DND-41 (cell line): ENCODE data around the gene TPCN1.

Source experiments
- ATAC-seq: fragments of 200-7000 bp; cut with Tn5 transposase; 3 replicates; pipeline ENCODE4 v1.9.1; 2021; ENCODE audit warnings: low read depth; ENCODE audit not compliant: insufficient read depth
- DNase-seq: peaks from one replicate; pipeline ENCODE4 v3.0.0-alpha.2; 2020
- H2AFZ ChIP-seq: 2 replicates; pipeline ENCODE4 v1.6.0; 2012; ENCODE audit warnings: low read depth, low read length
- H3K27ac ChIP-seq: 2 replicates; pipeline ENCODE4 v1.5.1; 2012; ENCODE audit warnings: low read length, inconsistent platforms
- H3K27me3 ChIP-seq: fragments of 200-600 bp; sonication (generic); 2 replicates; pipeline ENCODE4 v1.6.0; 2012; ENCODE audit warnings: low read length, mild to moderate bottlenecking, inconsistent platforms; ENCODE audit not compliant: insufficient read depth, poor library complexity
- H3K36me3 ChIP-seq: 2 replicates; pipeline ENCODE4 v1.5.1; 2012; ENCODE audit warnings: low read length, inconsistent platforms; ENCODE audit not compliant: insufficient read depth
- H3K4me1 ChIP-seq: 2 replicates; pipeline ENCODE4 v1.5.1; 2012; ENCODE audit warnings: mild to moderate bottlenecking, low read length; ENCODE audit not compliant: insufficient read depth
- H3K4me2 ChIP-seq: 2 replicates; pipeline ENCODE4 v1.6.0; 2012; ENCODE audit warnings: mild to moderate bottlenecking, moderate library complexity, low read length, inconsistent platforms; ENCODE audit not compliant: insufficient read depth
- H3K4me3 ChIP-seq, 2 experiments: fragments of 200-600 bp in 1 of 2; shearing (Covaris generic) in 1 of 2; 2 replicates each; pipeline ENCODE4 v1.5.1; 2012 to 2016; ENCODE audit warnings: inconsistent platforms in 2 of 2, low read length in 2 of 2, mild to moderate bottlenecking in 2 of 2, low read depth in 1 of 2, moderate library complexity in 1 of 2
- H3K79me2 ChIP-seq: 2 replicates; pipeline ENCODE4 v1.6.0; 2012; ENCODE audit warnings: low read length, inconsistent platforms; ENCODE audit not compliant: insufficient read depth
- H3K9ac ChIP-seq: 2 replicates; pipeline ENCODE4 v1.6.0; 2012; ENCODE audit warnings: low read depth, mild to moderate bottlenecking, inconsistent platforms, low read length, moderate library complexity
- H3K9me3 ChIP-seq: 2 replicates; pipeline ENCODE4 v1.5.1; 2012; ENCODE audit warnings: low read length, moderate library complexity, mild to moderate bottlenecking, inconsistent platforms; ENCODE audit not compliant: insufficient read depth, severe bottlenecking
- H4K20me1 ChIP-seq: 2 replicates; pipeline ENCODE4 v1.6.0; 2012; ENCODE audit warnings: low read length; ENCODE audit not compliant: insufficient read depth
- CTCF ChIP-seq: IDR thresholded peaks from 2 replicates; pipeline ENCODE4 v1.5.1; 2012; ENCODE audit warnings: borderline replicate concordance, low read length, moderate library complexity, mild to moderate bottlenecking; ENCODE audit not compliant: poor library complexity, severe bottlenecking; ENCODE audit errors: extremely low read depth
- EZH2 ChIP-seq: IDR thresholded peaks from 3 replicates; pipeline ENCODE4 v1.6.1; 2012; ENCODE audit warnings: borderline replicate concordance, low read depth, mild to moderate bottlenecking, moderate library complexity, low read length, inconsistent platforms; ENCODE audit not compliant: severe bottlenecking

The TPCN1 gene

GRCh38 chr12:113268136-113268535 lies 46.9 kb downstream of the TPCN1 start:
- TF ChIP-seq CTCF: no peak
- no peaks in the 10 kb centered on the region for H3K9me3 ChIP-seq
- no peak overlapping the region for H3K4me2 ChIP-seq
- peak overlapping the region; percentile 32; the same call in 1 of the 2 replicates for H3K27ac ChIP-seq
- H4K20me1 ChIP-seq: no peaks in the 10 kb centered on the region
- no peak overlapping the region for H3K9ac ChIP-seq
- no peak for DNase-seq
- H3K79me2 ChIP-seq: peaks cover 6% of the 10 kb centered on the region
- H3K4me3 ChIP-seq: no peak overlapping the region
- H3K4me1 ChIP-seq: peaks cover 29% of the 10 kb centered on the region
- H3K36me3 ChIP-seq: peaks cover 73% of the 10 kb centered on the region
- no peak overlapping the region for H2AFZ ChIP-seq
- H3K27me3 ChIP-seq: no peaks in the 10 kb centered on the region
- no peak for ATAC-seq

DNA sequence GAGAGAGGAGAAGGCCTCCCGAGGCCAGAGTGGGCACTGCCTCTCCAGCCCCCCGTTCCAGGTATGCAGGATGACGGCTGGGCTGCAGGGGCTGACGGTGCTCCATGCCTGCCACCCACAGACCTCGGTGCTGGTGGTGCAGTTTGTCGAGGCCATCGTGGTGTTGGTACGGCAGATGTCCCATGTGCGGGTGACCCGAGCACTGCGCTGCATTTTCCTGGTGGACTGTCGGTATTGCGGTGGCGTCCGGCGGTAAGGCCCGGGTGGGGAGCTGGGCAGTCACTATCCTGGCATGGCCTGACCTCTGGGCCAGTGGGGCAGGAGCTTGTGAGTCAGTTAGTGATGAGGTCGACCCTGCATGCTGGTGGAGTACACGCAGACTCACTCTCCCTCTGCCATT lies 47.4 kb downstream of the TPCN1 start:
- Histone ChIP-seq H3K4me2 (no peak overlapping the region), H3K27ac (peak overlapping the region; percentile 32; the same call in 1 of the 2 replicates), H3K79me2 (peaks cover 2% of the 10 kb centered on the region; the same call in 1 of the 2 replicates), H3K9ac (no peak overlapping the region), H3K27me3 (no peaks in the 10 kb centered on the region), H3K4me3 (no peak overlapping the region), H3K36me3 (peaks cover 75% of the 10 kb centered on the region), H3K9me3 (no peaks in the 10 kb centered on the region), H4K20me1 (no peaks in the 10 kb centered on the region), H3K4me1 (peaks cover 24% of the 10 kb centered on the region), H2AFZ (no peak overlapping the region)
- no peak for TF ChIP-seq EZH2
- no peak for TF ChIP-seq CTCF
- DNase-seq: no peak
- ATAC-seq: no peak

DNA sequence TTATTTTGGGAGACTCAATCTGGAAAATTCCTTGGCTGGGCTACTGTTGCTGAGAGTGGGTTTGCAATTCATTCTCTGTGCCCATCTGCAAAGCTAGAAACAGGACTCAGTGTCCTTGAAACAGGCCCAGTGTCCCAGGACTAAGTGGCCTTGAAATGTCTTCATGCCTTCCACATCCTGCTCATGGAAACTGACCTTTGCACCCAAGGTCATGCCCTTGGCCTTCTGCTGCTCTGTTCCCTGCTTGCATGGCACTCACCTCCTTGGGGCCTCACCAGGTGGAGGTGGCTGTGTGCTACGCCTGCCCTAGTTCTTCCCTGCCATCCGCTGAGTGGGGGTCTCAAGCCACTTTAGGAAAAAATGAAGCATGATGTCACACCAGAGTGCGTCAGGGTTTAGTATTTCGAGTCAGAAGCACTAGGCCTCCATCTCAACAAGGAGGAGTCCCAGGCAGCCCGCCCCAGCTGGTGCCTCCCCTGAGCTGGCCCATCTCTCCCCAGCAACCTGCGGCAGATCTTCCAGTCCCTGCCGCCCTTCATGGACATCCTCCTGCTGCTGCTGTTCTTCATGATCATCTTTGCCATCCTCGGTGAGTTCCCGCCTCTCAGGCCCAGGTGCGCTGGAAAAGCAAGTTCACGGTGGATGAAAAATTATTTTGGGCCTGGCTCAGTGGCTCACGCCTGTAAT lies 48.1 kb downstream of the TPCN1 start:
- DNase-seq: no peak
- no peak overlapping the region for H3K4me3 ChIP-seq
- H4K20me1 ChIP-seq: no peaks in the 10 kb centered on the region
- TF ChIP-seq CTCF: no peak
- no peak for TF ChIP-seq EZH2
- no peak overlapping the region for H3K9ac ChIP-seq
- no peaks in the 10 kb centered on the region for H3K27me3 ChIP-seq
- peak overlapping the region; percentile 32 for H3K27ac ChIP-seq
- no peak overlapping the region for H3K4me2 ChIP-seq
- H3K9me3 ChIP-seq: no peaks in the 10 kb centered on the region
- H3K79me2 ChIP-seq: no peaks in the 10 kb centered on the region
- no peak overlapping the region for H2AFZ ChIP-seq
- H3K4me1 ChIP-seq: peaks cover 18% of the 10 kb centered on the region
- H3K36me3 ChIP-seq: peaks cover 78% of the 10 kb centered on the region
- ATAC-seq: no peak; the same call in 2 of the 3 replicates

- H3K9ac ChIP-seq: no peak overlapping the region
- no peaks in the 10 kb centered on the region for H3K79me2 ChIP-seq
- DNase-seq (no peak), ATAC-seq (no peak)
- H3K36me3 ChIP-seq: peaks cover 78% of the 10 kb centered on the region
- no peak overlapping the region for H3K4me2 ChIP-seq
- H3K27ac ChIP-seq: peak overlapping the region; percentile 30; the same call in 1 of the 2 replicates
- no peak overlapping the region for H2AFZ ChIP-seq
- no peaks in the 10 kb centered on the region for H3K9me3 ChIP-seq
- H3K27me3 ChIP-seq: no peaks in the 10 kb centered on the region
- no peaks in the 10 kb centered on the region for H4K20me1 ChIP-seq
- TF ChIP-seq EZH2: no peak
- TF ChIP-seq CTCF: no peak
- no peak overlapping the region for H3K4me3 ChIP-seq
- peaks cover 18% of the 10 kb centered on the region for H3K4me1 ChIP-seq
Observed at GRCh38 chr12:113270709-113271009, 49.4 kb downstream of the TPCN1 start.
